Measurements from ENCODE around the gene YIF1A.

GRCh38 chr11:66267039-66267378 lies 21.9 kb downstream of the YIF1A start:
- no peak for TF ChIP-seq CTCF (IDR thresholded peaks at IDR 0.05)
- TF ChIP-seq POLR2A (IDR thresholded peaks at IDR 0.05) = no peak
